HG03439 (cell line): Measurements from ENCODE around the gene ITCH.
"Not testable (repeated sequence)": the region's sequence is repeated elsewhere in the genome, so short reads cannot be mapped to it uniquely, and the experiment has no call there.

Source experiments
- ATAC-seq: cut with Tn5 transposase; IDR thresholded peaks from one replicate; pipeline ENCODE4 v1.9.1; 2021; ENCODE audit warnings: mild to moderate bottlenecking, moderate library complexity; ENCODE audit not compliant: unreplicated experiment

Gene ITCH

GRCh38 chr20:34343458-34344211 lies 19.4 kb upstream of the ITCH start:
- ATAC-seq, result no peak

- ATAC-seq, result no peak
These were observed 18.8 kb upstream of the ITCH start for GRCh38 chr20:34344238-34344637.

DNA sequence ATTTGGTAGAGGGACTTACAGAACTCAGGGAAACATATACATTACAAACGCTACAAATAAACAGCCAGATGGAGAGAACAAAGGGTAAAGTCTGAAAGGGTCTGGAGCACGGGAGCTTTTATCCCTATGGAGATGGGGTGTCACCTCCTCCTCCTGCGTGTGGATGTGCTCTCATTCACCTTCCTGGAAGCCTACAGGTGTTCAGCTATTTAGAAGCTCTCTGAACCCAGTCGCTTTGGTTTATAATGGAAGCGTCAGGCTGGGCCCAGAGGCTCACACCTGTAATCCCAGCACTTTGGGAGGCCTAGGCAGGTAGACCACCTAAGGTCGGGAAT lies 17.7 kb upstream of the ITCH start:
- no peak for ATAC-seq

- ATAC-seq, result not testable (repeated sequence)
These were observed 17.1 kb upstream of the ITCH start for GRCh38 chr20:34345839-34346532.

DNA sequence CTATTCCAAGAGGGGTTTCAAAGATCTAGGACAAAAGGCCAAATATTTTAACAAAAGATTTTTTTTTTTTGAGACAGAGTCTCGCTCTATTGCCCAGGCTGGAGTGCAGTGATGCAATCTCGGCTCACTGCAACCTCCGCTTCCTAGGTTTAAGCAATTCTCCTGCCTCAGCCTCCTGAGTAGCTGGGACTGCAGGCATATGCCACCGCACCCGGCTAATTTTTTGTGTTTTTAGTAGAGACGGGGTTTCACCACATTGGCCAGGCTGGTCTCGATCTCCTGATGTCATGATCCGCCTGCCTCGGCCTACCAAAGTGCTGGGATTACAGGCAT lies 16.6 kb upstream of the ITCH start:
- not testable (repeated sequence) for ATAC-seq

GRCh38 chr20:34347571-34347970 lies 15.5 kb upstream of the ITCH start:
- no peak for ATAC-seq

- ATAC-seq, result no peak
These were observed 13.0 kb upstream of the ITCH start for GRCh38 chr20:34350095-34350494.

- not testable (repeated sequence) for ATAC-seq
These were observed 9.6 kb upstream of the ITCH start for GRCh38 chr20:34353467-34353866.

- no peak for ATAC-seq
These were observed 7.6 kb upstream of the ITCH start for GRCh38 chr20:34355427-34355826.

DNA sequence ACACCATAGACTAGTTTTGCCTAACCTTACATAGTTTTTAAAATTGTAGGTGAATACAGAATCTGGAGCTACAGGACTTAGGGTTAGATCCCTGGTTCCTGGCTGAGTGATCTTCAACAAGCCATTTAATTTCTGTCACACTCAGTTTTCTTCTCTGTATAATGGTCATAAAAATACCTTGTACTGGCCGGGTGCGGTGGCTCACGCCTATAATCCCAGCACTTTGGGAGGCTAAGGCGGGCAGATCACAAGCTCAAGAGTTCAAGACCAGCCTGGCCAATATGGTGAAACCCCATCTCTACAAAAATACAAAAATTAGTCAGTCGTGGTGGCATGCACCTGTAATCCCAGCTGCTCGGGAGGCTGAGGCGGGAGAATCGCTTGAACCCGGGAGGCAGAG lies 3.3 kb upstream of the ITCH start:
- not testable (repeated sequence) for ATAC-seq

- peak; percentile 7 for ATAC-seq
These were observed 491 bp upstream of the ITCH start for GRCh38 chr20:34362502-34363061.

- peak; percentile 49 for ATAC-seq
These were observed 571 bp downstream of the ITCH start for GRCh38 chr20:34363465-34364222.

DNA sequence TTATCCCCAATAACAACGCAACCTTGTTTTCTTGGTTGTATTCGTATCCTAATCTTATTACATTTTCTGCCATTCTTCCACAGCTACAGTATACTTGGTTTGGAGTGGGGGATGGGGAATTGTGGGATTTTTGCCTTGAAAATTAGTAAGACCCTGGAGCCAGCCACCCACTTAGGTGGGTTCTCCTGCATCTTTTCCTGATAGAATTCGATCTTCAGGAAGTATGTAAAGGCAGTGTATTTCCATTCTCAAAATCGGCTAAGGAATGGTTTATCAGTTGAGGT lies 1.1 kb downstream of the ITCH start:
- ATAC-seq, result no peak

GRCh38 chr20:34365765-34366213 lies 2.7 kb downstream of the ITCH start:
- ATAC-seq, result no peak

DNA sequence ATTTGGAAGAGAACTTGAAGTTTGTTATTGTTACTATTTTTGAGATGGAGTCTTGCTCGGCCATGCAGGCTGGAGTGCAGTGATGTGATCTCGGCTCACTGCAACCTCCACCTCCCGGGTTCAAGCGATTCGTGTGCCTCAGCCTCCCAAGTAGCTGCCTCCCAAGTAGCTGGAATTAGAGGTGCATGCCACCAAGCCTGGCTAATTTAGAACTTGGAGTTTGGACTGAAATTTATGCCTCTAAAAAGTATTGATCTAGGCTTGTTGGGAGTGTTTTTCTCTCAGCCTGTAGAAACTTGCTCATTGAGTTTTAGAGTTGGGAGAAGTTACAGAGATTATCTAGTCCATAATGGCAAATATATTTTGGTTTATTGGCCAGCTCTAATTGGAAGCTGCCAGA lies 4.1 kb downstream of the ITCH start:
- ATAC-seq, result no peak

- ATAC-seq, result not testable (repeated sequence)
These were observed 4.8 kb downstream of the ITCH start for GRCh38 chr20:34367911-34368310.

DNA sequence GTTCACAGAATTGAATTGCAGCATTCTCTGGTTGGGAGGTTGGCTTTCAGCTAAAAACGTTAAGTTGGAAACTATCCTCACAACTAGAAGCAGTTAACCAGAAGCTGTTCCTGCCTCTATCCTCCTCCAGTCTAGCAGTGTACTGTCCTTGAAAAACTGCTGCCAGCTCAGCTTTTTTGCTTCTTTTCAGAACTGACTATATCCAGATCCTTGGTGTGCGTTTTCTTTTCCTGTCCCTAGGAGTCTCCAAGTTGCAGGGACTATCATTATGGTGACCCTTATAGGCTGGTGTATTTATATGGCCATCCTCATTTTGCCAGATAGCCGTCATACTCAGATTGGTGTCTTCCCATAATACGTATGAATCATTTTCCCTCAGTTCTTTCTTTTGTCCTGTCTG lies 5.5 kb downstream of the ITCH start:
- ATAC-seq, result no peak

GRCh38 chr20:34369265-34369664 lies 6.2 kb downstream of the ITCH start:
- no peak for ATAC-seq

GRCh38 chr20:34370062-34370461 lies 7.0 kb downstream of the ITCH start:
- ATAC-seq, result no peak

GRCh38 chr20:34373445-34373844 lies 10.4 kb downstream of the ITCH start:
- no peak for ATAC-seq

- no peak for ATAC-seq
These were observed 11.2 kb downstream of the ITCH start for GRCh38 chr20:34374209-34374760.
